HG03139 (cell line): Measurements from ENCODE around the gene NEDD4L.
"Not testable (repeated sequence)": the region's sequence is repeated elsewhere in the genome, so short reads cannot be mapped to it uniquely, and the experiment has no call there.

Source experiments
- ATAC-seq: cut with Tn5 transposase; IDR thresholded peaks from one replicate; pipeline ENCODE4 v1.9.1; 2021; ENCODE audit not compliant: unreplicated experiment

Gene NEDD4L

DNA sequence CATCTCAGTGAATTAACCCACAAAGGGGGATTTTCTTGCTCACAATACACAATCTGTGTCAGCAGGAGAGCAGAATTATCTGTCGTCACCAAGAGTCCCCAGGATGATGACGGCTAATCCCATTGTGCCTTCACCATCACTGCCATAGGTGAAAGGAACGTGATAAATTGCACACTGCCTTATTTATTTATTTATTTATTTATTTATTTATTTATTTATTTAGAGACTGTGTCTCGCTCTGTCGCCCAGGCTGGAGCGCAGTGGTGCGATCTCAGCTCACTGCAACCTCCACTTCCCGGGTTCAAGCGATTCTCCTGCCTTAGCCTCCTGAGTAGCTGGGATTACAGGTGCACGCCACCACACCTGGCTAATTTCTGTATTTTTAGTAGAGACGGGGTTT, 238.8 kb downstream of the NEDD4L start:
- not testable (repeated sequence) for ATAC-seq

DNA sequence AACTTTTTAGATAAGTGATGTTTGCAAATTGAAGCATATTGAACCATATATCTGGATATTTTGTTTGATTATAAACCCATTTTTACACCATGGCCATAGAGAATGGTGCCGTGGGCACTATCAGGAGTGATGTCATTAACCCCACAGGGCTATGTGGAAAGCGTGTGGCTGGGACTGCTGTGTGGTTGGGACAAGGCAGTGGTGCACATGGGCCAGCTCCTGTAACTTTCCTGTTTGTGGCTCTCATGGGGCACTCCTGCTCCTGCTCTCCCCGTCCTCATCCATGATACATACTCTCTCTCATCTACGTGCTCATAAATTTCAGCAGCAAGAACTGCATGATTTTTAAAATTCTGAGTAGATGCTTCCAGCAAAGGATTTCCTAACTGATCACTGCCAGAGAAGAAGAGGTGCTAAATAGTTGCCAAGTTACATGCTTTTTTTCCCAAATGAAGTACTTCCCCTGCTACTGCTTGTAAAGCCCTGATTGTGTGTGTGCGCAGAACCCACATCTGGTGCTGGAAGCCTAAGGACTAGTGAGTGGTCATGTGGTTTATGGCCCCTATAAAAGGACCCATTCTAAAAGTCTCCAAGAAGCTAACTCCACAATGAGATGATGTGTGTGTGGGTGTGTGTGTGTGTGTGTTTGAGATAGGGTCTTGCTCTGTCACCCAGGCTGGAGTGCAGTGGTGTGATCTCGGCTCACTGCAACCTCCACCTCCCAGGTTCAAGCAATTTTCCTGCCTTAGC, 240.8 kb downstream of the NEDD4L start:
- no peak for ATAC-seq

DNA sequence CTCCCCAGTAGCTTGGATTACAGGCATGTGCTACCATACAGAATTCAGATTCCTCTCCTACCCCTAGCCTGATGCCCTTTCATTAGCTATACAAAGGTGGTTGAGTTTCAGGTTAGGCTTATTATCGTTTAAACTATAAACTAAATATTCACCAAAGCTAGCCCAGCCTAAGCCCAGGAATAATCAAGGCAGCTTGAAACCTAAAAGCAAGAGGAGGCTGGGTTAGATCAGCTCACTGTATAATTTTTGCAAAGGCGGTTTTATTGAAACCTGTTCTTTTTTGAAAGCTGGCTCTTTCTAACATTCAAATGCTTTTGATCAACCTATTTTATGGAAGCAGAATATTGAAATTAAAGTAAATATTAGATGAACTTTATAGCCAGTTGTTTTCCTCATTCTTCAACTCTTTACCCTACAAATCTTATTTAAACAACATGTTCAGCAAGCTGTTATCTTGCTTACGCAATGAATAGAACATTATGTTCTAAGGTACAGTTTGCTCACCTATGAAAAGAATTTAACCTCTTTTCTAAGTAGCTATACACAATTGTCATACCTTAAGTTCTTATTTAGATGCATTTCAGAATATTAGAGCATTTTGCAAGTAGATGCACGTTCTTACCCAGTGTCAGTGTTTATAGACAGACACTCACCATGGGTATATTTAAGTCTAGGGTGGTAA, 241.6 kb downstream of the NEDD4L start:
- ATAC-seq = no peak

DNA sequence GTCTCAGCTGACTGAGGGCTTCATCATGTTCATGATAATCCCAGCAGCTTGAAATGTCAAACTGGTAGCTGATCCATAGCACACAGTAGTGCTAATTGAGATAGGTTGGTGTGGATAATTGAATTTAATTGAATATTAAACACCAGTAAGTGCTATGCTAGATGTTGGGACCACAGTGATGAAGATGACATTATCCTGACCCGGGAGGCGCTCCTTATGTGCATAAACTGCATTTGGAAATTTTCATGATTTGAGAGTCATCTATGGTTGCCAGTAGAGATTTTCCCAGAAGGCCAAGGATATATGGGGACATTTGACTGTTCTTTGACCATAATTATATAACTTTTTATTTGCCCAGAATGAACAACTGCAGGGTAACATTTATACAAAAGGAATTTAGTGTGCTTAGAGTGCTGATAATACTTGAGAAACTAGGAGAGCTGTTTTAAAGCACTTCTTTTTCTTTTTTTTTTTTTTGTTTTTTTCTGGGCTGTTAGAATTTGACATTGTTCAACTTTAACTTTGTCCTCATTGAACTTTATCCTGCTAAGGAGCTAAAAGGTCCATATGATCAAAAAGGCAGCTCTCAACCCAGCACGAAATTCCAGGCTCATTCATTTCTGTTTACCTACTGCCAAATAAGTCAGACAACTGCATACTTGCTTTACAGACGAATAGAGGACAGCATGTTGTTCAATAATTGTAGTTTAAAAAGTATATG, 242.8 kb downstream of the NEDD4L start:
- ATAC-seq = no peak

DNA sequence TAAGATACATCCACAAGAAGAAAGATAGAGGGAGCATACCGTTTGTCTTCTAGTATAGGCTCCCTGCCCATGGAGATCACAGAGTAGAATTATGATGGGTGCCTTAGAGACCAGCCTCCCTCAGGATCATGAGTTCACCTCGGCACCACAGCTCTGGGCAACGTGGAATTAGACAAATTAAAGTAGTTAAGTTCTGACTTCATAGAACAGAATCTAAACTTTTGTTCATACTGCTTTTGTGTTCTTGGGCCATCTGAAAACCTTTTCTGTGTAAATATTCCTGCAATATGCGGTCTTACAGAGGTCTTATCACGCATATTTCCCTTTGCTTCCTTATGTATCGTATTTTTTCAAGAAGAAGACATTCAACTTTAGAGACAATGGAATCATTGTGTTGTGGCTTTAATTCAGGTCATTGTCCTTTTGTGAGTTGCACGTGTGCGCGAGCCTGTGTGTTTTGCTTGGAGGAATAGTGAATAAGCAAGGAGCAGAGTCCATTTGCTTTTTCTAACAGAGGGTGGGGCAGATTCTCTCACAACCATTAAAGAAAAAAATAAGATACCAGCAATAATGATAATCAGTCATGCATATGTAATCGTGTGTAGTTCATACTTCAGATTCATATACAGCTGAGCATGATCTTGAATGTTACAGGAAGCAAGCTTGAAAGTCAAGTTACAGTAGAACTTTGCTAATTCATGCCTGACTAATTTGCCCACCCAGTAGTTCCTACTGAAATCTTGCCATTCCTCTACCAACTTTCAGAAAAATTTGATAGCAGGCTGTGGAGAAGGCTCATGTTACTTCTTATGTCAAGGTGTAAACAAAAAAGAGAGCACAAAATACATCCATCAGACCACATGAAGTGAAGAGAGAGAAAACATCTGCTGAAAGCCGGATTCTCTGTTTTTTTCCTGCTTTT, 243.6 kb downstream of the NEDD4L start:
- no peak for ATAC-seq

DNA sequence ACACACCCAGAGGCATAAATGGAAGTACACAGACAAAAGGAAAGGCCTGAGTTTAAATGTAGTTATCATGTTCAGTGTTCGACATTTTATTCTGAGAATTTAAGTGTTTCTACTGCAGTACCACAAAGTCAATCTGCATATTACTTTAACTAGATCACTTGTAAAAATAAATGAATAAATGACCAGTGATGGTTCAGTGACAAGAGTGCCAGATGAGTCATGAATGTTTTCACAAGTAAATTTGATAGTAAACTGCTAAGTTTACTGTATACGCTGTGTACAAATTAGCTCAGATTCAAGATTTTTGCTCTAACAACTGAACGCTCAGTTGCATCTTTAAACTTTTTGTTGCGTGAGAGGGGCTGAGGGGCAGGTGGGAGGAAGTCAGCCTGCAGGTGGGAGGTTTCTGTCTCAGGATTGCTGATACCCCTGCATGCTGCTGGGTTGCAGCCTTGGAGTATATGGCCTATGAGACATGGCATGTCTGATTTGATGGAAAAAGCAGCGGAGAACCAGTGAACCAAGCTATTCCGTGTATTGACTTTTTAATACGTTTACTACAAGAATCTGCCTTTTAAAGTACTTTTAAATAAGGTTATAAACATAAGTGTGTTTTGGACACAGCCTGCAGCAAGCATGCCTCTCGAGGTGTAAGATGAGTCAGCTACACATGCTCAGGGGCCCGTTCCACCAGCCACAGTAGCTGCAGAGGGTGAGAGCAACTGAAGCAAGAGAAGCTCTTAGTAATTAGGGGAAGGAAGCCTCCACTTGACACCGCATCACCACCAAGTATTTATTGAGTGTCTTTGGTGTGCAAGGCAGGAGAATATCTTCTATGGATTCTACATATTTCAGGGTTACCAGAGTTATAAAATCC, 245.1 kb downstream of the NEDD4L start:
- peak; percentile 51 for ATAC-seq

DNA sequence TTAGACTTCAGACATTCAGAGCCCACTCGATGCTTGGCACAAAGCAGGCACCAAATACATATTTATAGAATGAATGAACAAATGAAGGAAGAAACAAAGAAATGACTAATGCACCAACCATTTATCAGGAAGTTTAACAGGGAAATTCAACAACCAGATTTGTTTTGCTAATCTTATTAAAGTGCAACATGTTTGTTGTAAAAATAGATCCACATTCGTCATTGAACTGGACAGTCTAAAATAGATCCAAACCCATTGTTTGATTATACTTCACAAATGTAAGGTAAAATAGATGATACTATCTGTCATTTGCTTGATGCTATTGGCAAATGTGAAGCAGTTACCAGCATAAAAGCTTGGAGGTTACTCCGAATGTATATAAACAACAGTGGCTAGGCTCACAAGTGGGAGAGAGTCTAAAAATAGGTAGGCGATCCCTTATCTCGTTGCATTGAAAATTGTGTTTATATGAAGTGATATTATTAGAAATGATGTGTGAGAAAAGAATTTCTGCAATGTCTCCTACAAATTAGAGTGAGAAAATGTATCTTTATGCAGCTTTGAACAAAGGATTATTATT, 246.2 kb downstream of the NEDD4L start:
- ATAC-seq = no peak

DNA sequence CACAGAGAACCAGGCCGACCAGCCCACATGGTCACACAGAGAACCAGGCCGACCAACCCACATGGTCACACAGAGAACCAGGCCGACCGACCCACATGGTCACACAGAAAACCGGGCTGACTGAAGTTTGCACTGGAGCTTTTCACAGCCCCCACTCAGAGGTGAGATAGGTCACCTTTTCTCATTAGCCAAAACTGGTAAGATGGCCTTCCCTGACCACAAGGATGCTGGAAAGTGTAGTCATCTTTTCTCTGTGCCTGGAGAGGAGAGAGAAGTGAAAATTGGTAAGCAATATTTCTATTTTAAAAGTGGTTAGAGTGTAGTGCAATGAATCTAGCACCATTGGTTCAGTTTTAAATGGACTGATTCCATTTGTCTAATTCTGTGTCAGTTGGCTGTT, 247.1 kb downstream of the NEDD4L start:
- ATAC-seq = no peak

DNA sequence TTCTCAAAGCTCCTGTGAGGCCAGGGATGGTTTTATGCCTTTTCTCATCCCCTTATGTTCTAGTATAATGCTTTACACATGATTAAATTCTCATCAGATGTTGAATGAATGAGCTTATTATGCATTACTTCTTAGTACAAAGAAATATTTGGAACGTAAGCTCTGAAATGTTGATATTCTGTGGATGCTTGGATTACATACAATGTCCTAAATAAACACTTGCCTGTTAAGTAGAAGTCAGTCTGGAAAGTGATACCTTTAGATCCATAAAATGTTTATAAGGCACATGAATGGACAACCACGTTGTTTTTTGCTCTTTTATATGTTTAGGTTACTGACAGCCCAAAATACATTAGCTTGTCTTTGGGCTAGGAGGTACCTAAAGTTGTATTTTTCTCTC, 248.6 kb downstream of the NEDD4L start:
- ATAC-seq = no peak

DNA sequence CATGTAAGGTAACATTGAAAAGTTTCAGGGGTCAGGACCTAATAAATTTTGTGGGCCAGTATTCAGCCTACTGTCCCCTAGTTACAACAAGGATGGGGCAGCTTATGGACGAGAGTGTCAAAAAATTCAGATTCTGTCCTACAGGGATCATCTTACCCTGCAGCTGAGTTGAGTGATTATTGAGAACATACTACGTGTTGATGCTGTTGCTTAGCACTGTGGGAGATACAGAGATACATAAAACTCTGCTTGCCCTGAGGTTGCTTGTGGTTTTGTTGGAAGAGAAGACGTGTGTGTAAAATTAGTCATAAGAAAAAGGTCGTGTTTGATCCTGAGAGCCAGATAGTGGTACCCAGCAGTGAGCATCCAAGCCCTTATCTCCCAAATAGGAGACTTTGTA, 253.2 kb downstream of the NEDD4L start:
- ATAC-seq = no peak

DNA sequence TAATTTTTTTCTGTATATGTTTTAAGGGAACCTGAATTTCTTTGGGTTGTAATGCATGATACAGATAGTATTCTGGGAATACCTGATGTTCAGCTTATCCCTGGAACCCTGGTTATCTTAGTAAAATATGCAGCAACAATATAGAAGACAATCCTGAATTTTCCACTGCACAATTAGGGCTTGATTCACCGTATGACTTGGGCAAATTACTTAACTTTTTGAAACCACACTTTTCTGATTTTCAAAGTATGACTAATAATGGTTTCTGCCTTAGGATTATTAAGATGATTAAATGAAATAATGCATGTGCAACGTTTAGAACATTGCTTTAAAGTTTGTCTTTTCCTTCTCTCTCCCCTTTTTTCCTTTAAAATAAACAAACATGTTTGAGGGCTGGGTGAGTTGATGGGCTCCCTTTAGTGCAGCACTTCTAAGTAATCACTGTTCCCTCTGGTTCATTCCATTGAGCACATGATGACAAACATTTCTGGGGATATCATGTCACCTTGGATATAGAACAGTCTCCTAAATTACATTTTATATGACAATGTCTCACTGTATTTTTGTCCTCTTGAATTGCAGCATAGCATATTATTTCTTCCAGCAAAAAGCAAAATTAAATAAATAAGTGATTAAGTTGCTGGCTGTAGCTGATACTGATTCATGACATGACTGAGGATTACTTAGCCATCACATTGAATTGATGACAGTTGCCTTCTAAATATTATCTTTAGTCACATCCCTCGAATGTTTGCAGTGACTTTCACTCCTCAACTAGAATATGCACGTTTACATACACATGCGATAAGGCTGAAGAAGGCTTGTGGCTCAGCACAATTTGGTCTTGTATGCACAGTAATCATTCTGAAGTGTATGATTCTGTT, 254.5 kb downstream of the NEDD4L start:
- no peak for ATAC-seq

DNA sequence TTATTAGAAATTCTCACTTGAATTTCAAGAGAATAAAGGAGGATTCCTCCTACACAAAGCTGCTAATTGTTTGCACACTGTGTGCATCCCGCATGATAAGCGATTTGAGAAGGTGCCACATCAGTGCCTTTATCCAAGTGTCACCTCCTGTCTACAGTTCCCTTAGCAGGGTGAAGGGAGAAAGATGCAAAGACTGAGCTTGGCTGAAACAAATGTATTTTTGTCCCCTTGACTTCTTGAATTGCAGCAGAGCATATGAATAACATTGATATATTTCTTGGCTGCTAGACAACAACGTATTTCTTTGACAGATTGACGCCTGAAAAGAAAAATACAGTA, 255.1 kb downstream of the NEDD4L start:
- no peak for ATAC-seq

DNA sequence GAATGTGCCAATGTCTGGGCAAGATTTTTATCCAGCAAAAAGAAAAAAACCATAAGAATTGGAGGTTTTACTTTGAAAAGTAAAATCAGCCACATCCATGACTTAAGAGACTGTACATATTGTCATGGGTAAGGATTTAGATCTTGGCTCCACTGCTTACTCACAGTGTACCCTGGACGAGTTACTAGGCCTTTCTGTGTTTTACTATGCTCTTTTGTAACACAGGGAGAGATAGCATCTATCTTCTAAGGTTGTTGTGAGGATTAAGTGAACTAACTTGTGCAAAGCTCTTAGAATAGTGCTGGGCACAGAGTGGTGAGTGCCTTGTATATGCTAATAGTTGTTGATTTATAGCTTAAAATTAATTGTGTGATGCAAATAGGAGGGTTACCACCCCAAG, 255.9 kb downstream of the NEDD4L start:
- no peak for ATAC-seq

DNA sequence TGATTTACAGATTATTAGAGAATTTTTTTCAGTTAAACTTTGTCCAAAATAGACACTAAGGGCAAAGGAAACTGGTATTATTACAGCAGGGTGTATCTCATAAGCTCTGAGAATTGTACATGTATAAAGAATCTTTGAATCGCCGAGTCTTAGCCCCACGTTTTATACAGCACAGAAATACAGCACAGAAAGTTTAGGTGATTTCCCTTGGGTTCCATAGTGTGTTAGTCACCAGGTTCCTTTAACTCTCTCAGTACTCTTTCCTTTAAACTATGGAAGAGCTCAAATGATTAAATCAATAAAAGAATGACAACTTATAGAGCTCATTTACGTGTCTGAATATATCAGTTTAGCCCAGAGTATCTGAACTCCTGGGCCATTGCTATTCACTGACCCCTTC, 256.8 kb downstream of the NEDD4L start:
- ATAC-seq = no peak

DNA sequence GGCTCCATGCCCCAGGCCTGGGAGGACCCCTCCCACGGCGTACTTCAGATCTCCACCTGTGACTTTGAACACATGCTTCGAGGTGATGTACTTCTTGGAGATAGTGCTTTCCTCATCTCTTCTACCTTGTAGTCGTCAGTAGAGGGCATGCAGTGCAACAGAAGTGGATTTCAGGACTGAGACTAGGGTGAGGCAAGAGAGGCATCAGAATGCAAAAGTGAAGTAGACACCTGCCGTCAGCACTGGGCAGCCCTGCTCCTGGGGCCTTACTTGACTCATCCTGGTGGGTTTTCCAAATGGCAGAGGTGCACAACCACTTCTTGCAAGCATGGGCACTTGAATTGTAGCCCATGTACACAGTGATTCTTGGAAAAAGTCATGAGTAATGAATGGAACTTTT, 258.8 kb downstream of the NEDD4L start:
- ATAC-seq = no peak

DNA sequence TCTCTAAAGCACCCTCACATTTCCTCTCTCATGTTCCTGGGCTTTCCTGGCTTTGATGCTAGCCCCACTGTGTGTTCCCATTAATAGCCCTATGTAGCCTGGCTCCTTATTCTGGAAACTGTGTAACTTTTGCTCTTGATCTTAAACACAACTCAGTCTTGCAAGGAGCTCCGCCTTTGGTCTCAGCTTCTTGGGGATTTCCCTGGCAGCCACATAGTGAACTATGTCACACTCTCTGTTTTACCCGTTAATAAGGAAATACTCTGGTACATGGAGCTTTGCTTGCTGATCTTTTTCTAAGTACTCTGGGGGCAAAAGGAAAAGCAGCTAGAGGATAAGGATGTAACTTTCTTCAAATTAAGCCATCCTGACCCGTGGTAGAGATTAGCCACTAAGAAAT, 259.3 kb downstream of the NEDD4L start:
- no peak for ATAC-seq

DNA sequence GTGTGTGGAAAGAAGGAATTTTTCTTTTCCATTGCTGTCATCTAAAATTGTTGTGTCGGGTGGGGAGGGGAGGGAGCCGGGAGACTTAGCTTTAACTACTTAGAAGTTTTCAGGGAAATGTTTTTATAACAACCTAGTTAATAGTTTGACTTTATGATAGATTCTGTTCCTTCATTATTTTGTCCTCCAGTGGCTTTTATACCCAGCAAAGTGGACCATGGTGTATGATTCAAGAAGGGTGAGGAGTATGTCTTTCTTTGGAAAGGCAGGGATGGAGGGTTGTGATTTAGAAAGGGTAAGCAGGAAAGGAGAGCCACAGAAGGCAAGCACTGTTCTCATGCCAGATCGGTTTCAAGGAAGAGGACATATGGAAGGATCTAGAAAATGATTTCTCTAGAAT, 261.8 kb downstream of the NEDD4L start:
- ATAC-seq = no peak

DNA sequence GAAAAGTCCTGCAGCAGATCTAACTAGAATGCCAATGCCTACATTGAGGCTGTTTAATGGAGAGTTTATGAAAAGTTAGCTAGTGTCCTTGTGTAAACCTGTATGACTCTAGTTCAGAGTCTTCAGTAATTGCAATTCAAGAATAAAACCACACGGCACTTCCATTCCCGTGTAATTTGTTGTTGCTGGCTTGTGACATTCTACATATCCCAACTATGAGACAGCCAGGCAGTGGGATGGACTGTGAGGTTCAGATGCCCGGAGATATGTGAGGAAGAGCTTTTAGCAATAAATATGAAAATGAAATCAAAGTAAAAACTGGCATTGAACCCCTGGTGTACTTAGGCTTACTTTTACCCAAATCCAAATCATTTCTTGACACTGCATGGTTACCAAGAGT, 263.4 kb downstream of the NEDD4L start:
- no peak for ATAC-seq

DNA sequence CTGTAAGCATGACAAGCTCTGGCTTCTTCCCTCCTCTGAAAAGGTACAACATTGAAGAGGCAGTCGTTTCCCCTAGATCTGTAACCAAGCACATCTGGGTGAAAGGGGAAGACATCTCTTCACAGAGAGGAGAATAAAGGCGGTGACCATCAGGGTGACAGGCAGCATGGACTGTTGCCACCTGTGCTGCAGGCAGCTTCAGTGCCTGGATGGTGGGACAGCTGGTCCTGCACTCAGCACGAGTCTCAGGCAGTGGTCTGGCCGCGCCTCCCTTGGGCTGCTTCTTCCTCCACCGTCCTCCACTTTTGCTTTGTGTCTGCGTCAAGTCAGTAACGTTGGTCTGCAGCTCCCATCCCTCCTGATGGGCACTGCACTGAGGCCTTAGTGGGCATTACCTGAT, 264.4 kb downstream of the NEDD4L start:
- ATAC-seq = no peak
